ENCODE results near the gene LRRC49.

GRCh38 chr15:71082803-71083202, 190.2 kb downstream of the LRRC49 start:
- TF ChIP-seq POLR2A (IDR thresholded peaks at IDR 0.05): no peak
- TF ChIP-seq CTCF (IDR thresholded peaks at IDR 0.05): no peak

Measured in heart left ventricle (tissue), 13 donors.